Measurements from ENCODE around the gene WIPF1.

Gene WIPF1

DNA sequence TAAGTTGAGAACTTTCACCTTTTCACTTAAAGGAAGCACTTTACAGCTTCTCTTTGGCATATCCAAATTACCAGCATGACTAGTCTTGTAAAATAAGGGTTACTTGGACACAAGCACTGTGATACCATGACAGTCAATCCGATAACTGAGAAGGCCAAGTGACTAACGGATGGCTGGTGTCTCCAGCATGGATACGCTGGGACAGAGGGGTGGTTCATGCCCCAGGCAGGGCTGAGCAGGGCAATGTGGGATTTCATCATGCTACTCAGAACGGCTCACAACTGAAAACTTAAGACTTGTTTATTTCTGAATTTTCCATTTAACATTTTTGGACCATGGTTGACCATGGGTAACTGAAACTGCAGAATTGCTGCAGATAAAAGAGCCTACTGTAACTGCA is 67.7 kb downstream of the WIPF1 start:
- no peak for FAIRE-seq

DNA sequence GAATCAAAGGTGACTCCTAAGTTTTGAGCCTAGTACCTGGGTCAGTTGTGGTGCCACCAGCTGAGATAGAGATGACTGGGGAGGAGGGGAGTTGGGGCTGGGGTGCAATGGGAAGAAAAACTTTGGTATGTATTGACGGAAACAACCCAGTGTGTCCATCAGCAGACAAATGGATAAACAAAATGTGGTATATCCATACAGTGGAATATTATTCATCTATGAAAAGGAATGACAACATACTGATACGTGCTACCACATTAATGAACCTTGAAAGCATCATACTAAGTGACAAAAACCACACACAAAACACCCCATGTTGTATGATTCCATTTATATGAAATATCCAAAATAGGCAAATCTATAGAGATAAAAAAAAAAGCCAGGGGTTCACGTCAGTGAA is 69.6 kb downstream of the WIPF1 start:
- FAIRE-seq, result no peak

DNA sequence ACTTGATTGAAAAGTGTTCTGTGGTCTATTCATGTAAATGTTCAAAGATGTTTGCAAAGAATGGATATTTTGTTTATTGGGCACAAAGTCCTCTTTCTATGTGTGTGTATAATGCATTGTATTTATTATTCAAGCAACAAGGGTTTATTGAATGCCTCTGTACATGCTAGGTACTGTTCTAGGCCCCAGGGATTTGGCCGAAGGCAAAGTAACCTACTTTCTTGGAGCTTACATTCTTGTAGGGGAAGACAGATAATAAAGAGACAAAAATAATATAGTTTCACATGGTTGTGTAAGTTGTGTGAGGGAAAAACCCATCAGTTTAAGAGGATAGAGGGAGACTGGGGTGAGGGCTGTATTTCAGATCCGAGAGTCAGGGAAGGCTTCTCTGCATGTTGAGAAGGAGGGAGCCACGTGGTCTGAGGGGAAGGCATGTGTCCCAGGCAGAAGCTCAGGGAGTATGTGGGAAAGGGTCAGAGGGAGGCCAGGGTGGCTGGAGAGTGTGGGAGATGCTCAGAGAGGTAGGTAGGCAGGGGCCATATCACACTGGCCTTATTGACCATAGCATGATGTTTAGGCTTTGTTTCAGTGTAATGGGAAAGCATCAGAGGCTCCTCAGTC is 70.4 kb downstream of the WIPF1 start:
- FAIRE-seq, result no peak

DNA sequence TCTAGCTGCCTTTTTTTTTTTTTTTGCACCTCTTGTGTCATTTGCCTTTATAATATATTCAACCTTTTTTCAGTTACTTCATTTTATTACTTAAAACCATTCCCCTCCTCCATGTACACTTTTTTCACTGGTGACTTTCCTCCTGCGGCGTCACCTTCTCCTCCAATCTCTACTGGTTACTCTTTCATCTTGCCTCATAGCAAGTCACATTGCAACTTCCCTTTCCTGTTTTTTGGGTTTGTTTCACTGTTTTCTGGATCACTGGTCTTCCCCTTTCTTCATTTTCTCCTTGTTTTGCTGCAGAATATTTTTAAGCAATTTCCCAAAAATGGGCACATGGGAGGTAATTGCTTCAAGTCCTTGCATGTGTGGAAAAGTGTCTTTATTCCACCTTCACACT is 73.1 kb downstream of the WIPF1 start:
- FAIRE-seq, result no peak

DNA sequence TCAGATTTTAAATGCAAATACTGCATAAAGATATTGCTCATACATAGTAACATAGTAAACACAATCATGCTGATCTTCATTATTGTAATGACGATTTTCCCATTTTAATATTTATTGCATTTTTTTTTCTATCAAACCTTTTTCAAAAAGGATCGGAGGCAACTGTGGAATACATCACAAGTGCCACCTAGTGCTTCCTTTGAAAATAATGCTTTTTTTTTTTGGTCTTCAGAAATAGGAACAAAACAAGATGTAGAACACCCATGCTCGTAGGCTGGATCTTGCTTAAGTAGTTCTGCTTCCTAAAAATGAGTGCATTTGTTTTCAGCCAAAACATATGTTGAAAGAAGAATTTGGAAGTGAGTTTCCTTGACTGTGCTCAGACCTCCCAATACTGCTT is 75.1 kb downstream of the WIPF1 start:
- no peak for FAIRE-seq

DNA sequence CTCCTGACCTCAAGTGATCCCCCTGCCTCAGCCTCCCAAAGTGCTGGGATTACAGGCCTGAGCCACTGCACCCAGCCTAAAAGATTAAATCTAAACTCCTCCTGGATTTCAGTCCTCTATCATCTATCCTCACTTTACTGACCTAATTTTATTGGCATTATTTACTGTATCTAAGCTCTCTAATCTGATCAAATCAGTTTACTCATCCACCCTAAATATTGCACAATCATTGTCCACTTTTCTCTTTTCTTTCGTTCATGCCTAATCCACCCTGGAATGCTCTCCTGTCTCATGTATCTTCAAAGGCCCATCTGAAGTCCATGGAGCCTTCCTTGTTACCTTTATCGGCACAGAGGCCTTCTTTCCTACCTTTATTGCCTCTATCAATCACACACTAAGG is 79.2 kb downstream of the WIPF1 start:
- FAIRE-seq, result no peak

DNA sequence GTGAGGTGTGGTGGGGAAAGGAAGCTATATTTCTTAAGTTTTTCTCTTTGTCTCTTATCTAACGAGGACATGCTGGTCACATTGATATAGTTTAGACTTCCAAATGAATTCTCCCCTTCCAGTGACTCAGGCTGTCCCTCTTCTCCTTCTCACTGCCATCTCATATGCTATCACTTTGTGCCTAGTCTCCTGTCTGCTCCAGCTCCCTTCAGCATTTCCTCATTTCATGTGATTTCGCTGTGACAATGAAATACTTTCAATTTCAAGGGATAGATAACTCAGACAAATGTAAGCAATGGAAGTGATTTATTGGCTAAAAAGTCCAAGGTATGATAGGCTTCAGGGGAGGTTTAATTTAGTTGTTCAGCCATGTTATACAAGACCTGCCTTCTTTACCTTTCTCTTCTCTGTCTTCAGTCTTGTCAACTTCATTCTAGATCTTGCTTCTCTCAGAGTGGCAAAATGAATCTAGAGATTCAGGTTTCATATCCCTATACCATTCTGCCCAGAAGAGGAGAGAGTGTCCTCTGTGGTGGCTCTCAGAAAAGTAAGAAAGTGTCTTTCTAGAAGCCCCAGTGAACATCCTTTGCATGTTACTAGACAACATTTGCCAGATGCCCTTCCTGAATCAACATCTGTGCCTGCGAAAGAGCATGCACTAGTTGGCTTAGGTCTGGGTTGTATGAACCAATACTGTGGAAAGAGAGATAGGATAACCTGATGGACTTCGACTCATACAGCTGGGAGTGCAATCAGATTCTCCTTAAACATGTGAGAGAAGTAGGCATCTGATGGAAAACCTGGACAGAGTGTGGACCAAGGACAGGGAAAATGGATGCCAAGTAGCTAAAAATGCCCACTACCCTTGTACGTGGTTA is 80.9 kb downstream of the WIPF1 start:
- FAIRE-seq, result no peak

DNA sequence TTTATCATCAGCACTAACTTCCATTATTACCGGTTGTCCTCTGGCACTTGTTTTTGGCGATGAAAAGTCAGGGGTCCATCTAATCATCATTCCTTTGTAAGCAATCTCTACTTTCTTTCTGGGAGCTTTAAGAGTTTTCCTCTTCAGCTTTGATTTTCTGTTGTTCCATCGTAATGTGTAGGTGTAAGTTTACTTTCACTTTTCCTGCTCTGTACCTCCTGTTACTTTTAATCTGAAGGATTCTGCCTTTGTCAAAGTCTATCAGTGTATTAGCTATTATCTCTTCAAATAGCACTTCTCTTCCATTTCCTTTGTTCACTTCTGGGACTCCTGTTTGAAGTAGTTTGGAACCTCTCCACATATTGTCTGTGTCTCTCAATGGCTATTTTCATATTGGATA is 85.3 kb downstream of the WIPF1 start:
- FAIRE-seq, result no peak

DNA sequence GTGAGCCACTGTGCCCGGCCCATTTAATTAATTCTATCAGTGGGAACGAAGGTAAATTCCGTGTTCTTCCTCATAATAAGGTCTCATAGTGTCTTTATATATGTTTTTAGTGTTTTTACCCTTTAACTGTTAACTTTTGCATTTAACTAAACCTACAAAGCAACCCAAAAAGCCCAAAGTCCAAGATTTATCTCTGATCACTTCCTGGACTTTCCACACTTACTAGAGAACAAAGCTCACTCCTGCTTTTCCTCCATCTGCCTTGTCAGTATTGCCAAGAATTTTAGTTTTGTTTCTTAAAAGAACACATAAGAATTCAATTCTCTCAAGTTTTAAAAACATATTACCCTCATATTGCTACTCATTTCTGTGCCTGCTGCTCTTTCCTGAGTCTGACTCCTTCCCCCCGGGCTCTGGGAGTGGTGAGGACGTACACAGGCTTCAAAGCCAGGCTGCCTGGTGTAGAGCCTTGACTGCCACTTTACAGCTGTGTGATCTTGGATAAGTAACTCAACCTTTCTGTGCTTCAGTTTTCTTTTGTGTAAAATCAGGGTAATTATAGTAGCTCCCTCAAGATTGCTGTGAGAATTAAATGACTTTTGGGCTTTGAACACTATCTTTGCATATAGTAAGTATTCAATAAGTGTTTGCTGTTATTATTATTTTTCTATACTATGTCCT is 85.9 kb downstream of the WIPF1 start:
- FAIRE-seq, result no peak

DNA sequence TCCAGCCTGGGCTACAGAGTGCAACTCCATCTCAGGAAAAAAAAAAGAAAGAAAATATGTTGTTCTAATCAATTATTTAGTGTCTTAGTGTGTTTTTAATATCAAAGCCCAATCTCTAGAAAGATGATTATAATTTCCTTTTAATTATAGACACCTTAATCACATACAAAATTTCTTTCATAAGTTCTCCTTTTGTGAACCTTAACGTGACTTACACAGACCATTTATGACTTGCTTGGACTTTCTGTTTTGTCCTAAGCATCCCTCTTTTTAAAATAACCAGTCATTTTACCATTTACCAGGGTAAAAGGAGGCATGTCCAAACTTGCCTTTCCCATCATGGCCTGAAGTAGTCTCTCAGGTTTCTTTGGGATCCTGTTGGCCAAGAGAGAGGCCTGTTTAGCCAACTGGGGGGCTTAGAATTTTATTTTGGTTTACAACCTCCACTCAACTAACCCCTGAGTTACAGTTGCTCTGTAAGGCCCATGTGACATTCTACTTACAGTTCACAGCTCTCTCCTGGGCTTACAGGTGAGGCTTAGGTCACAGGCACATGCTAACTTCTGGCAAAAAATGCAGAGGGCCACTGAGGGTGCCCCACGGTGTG is 86.9 kb downstream of the WIPF1 start:
- FAIRE-seq, result no peak

All from endometrium (tissue), 2 donors.